Naive B cell (primary cell): ENCODE data around the gene CTPS1. TPM values are rescaled to one million over a fixed set of nuclear protein-coding genes. Genes with fewer than 3 reads are reported as not detected.

ENCODE experiments used
- ATAC-seq, 2 donors: fragments of 150-1000 bp; cut with Tn5 transposase; 2 replicates each; pipeline ENCODE4 v1.10.0; 2021; ENCODE audit warnings: low read depth in 2 of 2, mild to moderate bottlenecking in 2 of 2, moderate library complexity in 2 of 2
- DNase-seq: peaks from one replicate; pipeline ENCODE4 v3.0.0; 2022
- H3K27ac Mint-ChIP-seq, 6 donors: one replicate each; pipeline ENCODE4 v1.8.0; 2020 to 2022; ENCODE audit warnings: mild to moderate bottlenecking in 6 of 6, mixed read lengths in 6 of 6, moderate library complexity in 5 of 6, inconsistent platforms in 2 of 6
- H3K27me3 Mint-ChIP-seq, 3 donors: one replicate each; pipeline ENCODE4 v1.8.0; 2021 to 2022; ENCODE audit warnings: mixed read lengths in 3 of 3, mild to moderate bottlenecking in 1 of 3
- H3K36me3 Mint-ChIP-seq, 2 donors: one replicate each; pipeline ENCODE4 v1.8.0; 2020 to 2022; ENCODE audit warnings: mixed read lengths in 2 of 2, inconsistent platforms in 1 of 2, mild to moderate bottlenecking in 1 of 2
- H3K4me1 Mint-ChIP-seq, 3 donors: one replicate each; pipeline ENCODE4 v1.8.0; 2020 to 2022; ENCODE audit warnings: mixed read lengths in 3 of 3, inconsistent platforms in 1 of 3, mild to moderate bottlenecking in 1 of 3, moderate library complexity in 1 of 3
- H3K4me3 Mint-ChIP-seq, 8 donors: one replicate each; pipeline ENCODE4 v1.8.0; 2020 to 2022; ENCODE audit warnings: mild to moderate bottlenecking in 8 of 8, mixed read lengths in 8 of 8, moderate library complexity in 8 of 8, inconsistent platforms in 2 of 8
- H3K9me3 Mint-ChIP-seq, 7 donors: one replicate each; pipeline ENCODE4 v1.8.0; 2020 to 2022; ENCODE audit warnings: mixed read lengths in 7 of 7, mild to moderate bottlenecking in 5 of 7, inconsistent platforms in 2 of 7, moderate library complexity in 1 of 7
- polyA plus RNA-seq, 6 donors: library from polyadenylated mRNA; unstranded; fragments of 300-500 nt; fragmentation: Illumina TruSeq; gene quantifications; one replicate each; pipeline ENCODE4 v1.2.3, GENCODE V29; 2021; ENCODE audit warnings: low read depth in 6 of 6

The CTPS1 gene
- polyA plus RNA-seq, 6 donors from 2014 or later, result 13.8 to 18.0 (median 15.8) TPM

DNA sequence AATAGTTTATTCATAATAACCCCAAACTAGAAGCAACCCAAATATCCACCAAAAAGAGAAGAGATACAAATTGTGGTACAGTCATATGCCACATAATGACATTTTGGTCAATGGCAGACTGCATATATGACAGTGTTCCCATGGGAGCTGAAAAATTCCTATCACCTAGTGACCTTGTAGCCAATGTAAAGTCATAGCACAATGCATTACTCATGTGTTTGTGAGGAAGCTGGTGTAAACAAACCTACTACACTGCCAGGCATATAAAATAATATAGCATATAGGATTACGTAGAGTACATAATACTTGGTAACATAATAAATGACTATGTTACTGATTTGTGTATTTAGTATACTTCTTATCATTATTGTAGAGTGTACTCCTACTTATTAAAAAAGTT, 71.5 kb downstream of the CTPS1 start:
- H3K27ac Mint-ChIP-seq, result no peak overlapping the region
- no peaks in the 10 kb centered on the region for H3K27me3 Mint-ChIP-seq
- peaks cover 17 to 28% of the 10 kb centered on the region in 2 donors for H3K36me3 Mint-ChIP-seq
- H3K4me1 Mint-ChIP-seq, result peaks cover 5 to 8% (median 7%) of the 10 kb centered on the region in 3 donors
- H3K9me3 Mint-ChIP-seq, result no peaks in the 10 kb centered on the region
- no peak overlapping the region for H3K4me3 Mint-ChIP-seq
- DNase-seq, result no peak
- ATAC-seq, result no peak

DNA sequence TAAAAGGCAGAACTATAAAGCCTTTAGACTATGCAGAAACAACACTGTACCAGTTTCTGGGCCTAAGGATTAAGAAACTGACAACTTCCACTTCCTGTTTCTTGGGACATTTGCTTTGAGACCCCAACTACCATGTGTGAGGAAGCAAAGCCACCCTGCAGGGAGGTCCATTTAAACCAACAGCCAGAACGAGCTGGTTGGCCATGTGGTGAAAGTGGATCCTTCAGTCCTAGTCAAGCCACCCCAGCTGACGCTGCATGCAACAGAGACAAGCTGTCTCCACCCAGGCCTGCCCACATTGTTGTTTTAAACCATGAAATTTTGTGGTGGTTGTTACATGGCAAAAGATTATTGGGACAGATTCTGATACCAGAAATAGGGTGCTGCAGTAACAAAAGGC, 73.8 kb downstream of the CTPS1 start:
- Mint-ChIP-seq H3K4me1 (peaks cover 5 to 8% (median 7%) of the 10 kb centered on the region in 3 donors), H3K27ac (peak overlapping the region in 5 of 6 donors; percentile 6 to 75 (median 69)), H3K27me3 (no peaks in the 10 kb centered on the region), H3K9me3 (no peaks in the 10 kb centered on the region), H3K36me3 (peaks cover 16 to 19% of the 10 kb centered on the region in 2 donors), H3K4me3 (no peak overlapping the region)
- ATAC-seq (peak; percentile 41 to 42), DNase-seq (no peak)

- H3K27ac Mint-ChIP-seq, result no peak overlapping the region
- peaks cover 40 to 46% of the 10 kb centered on the region in 2 donors for H3K36me3 Mint-ChIP-seq
- no peaks in the 10 kb centered on the region for H3K27me3 Mint-ChIP-seq
- ATAC-seq (no peak), DNase-seq (no peak)
- H3K4me1 Mint-ChIP-seq, result peaks cover 5 to 8% (median 7%) of the 10 kb centered on the region in 3 donors
- H3K9me3 Mint-ChIP-seq, result peaks cover 0 to 7% (median 0%) of the 10 kb centered on the region in 7 donors
- H3K4me3 Mint-ChIP-seq, result no peak overlapping the region
Observed at GRCh38 chr1:41056907-41057306, 77.4 kb downstream of the CTPS1 start.

Other genes with a start within 250 kb of the CTPS1 start
- gene KCNQ4, start 195.9 kb upstream of the CTPS1 start, polyA plus RNA-seq, result under 1 TPM in 1 of 6 donors, not detected in 5; 0.11 TPM
- gene CITED4, start 117.3 kb upstream of the CTPS1 start, polyA plus RNA-seq, result 1 to 10 TPM; 1.2 to 3.2 (median 2.5) TPM
- gene SLFNL1, start 42.0 kb downstream of the CTPS1 start, polyA plus RNA-seq, result under 1 TPM in 5 of 6 donors, not detected in 1; 0.19 to 0.65 (median 0.35) TPM